ENCODE measurements around the gene CNBD2.
"Not testable (repeated sequence)": the region's sequence is repeated elsewhere in the genome, so short reads cannot be mapped to it uniquely, and the experiment has no call there.

The CNBD2 gene

GRCh38 chr20:35953387-35954199 is 14.8 kb upstream of the CNBD2 start:
- TF ChIP-seq POLR2A (IDR thresholded peaks at IDR 0.05; ENCODE audit: low read depth, low read length): no peak; the same call in 1 of the 2 replicates
- TF ChIP-seq POLR2AphosphoS5 (IDR thresholded peaks at IDR 0.05; ENCODE audit: low read depth, low read length): no peak; the same call in 1 of the 2 replicates
- TF ChIP-seq TAF1 (IDR thresholded peaks at IDR 0.05; ENCODE audit: borderline replicate concordance, low read depth, low read length): no peak
- FAIRE-seq (peak; percentile 30), DNase-seq (ENCODE audit: insufficient read length) (peak; percentile 40)

GRCh38 chr20:35954200-35954906 is 14.0 kb upstream of the CNBD2 start, which contains the start of gene SCAND1:
Gene SCAND1, minus strand, starts transcription at chr20:35954502. Its CDS starts 218 bp downstream, at chr20:35954284.
- peak; percentile 85 for TF ChIP-seq TAF1 (IDR thresholded peaks at IDR 0.05; ENCODE audit: borderline replicate concordance, low read depth, low read length)
- TF ChIP-seq POLR2AphosphoS5 (IDR thresholded peaks at IDR 0.05; ENCODE audit: low read depth, low read length): peak; percentile 96
- peak; percentile 97 for TF ChIP-seq POLR2A (IDR thresholded peaks at IDR 0.05; ENCODE audit: low read depth, low read length)
- DNase-seq (ENCODE audit: insufficient read length) (peak; percentile 89), FAIRE-seq (peak; percentile 97)

GRCh38 chr20:35954907-35955251 is 13.5 kb upstream of the CNBD2 start:
- DNase-seq (ENCODE audit: insufficient read length) (no peak), FAIRE-seq (no peak)
- TF ChIP-seq POLR2A (IDR thresholded peaks at IDR 0.05; ENCODE audit: low read depth, low read length) (no peak), TAF1 (IDR thresholded peaks at IDR 0.05; ENCODE audit: borderline replicate concordance, low read depth, low read length) (no peak), POLR2AphosphoS5 (IDR thresholded peaks at IDR 0.05; ENCODE audit: low read depth, low read length) (no peak)

- no peak for FAIRE-seq
- TF ChIP-seq POLR2AphosphoS5 (IDR thresholded peaks at IDR 0.05; ENCODE audit: low read depth, low read length): no peak
- TF ChIP-seq POLR2A (IDR thresholded peaks at IDR 0.05; ENCODE audit: low read depth, low read length): no peak
- no peak for TF ChIP-seq TAF1 (IDR thresholded peaks at IDR 0.05; ENCODE audit: borderline replicate concordance, low read depth, low read length)
- DNase-seq (ENCODE audit: insufficient read length): no peak
Observed at GRCh38 chr20:35956616-35957015, 11.8 kb upstream of the CNBD2 start.

- DNase-seq (ENCODE audit: insufficient read length); FAIRE-seq: not testable (repeated sequence)
Observed at GRCh38 chr20:35959291-35959690, 9.1 kb upstream of the CNBD2 start.

GRCh38 chr20:35963878-35964277 is 4.5 kb upstream of the CNBD2 start:
- TF ChIP-seq POLR2A (IDR thresholded peaks at IDR 0.05; ENCODE audit: low read depth, low read length): no peak
- FAIRE-seq (no peak), DNase-seq (ENCODE audit: insufficient read length) (no peak)

GRCh38 chr20:35968930-35969329 is 540 bp downstream of the CNBD2 start:
- DNase-seq (ENCODE audit: insufficient read length) (no peak), FAIRE-seq (no peak)
- TF ChIP-seq TAF1 (IDR thresholded peaks at IDR 0.05; ENCODE audit: borderline replicate concordance, low read depth, low read length) (no peak), POLR2AphosphoS5 (IDR thresholded peaks at IDR 0.05; ENCODE audit: low read depth, low read length) (no peak), POLR2A (IDR thresholded peaks at IDR 0.05; ENCODE audit: low read depth, low read length) (no peak)

- no peak for DNase-seq (ENCODE audit: insufficient read length)
- FAIRE-seq: no peak
- TF ChIP-seq POLR2AphosphoS5 (IDR thresholded peaks at IDR 0.05; ENCODE audit: low read depth, low read length) (no peak), TAF1 (IDR thresholded peaks at IDR 0.05; ENCODE audit: borderline replicate concordance, low read depth, low read length) (no peak), POLR2A (IDR thresholded peaks at IDR 0.05; ENCODE audit: low read depth, low read length) (no peak)
Observed at GRCh38 chr20:35971981-35972380, 3.6 kb downstream of the CNBD2 start.

- FAIRE-seq (no peak), DNase-seq (ENCODE audit: insufficient read length) (no peak)
- no peak for TF ChIP-seq TAF1 (IDR thresholded peaks at IDR 0.05; ENCODE audit: borderline replicate concordance, low read depth, low read length)
- no peak for TF ChIP-seq POLR2AphosphoS5 (IDR thresholded peaks at IDR 0.05; ENCODE audit: low read depth, low read length)
- TF ChIP-seq POLR2A (IDR thresholded peaks at IDR 0.05; ENCODE audit: low read depth, low read length): no peak
Observed at GRCh38 chr20:35972462-35972861, 4.1 kb downstream of the CNBD2 start.

GRCh38 chr20:35974256-35974655 is 5.9 kb downstream of the CNBD2 start:
- DNase-seq (ENCODE audit: insufficient read length) (no peak), FAIRE-seq (no peak)
- TF ChIP-seq POLR2A (IDR thresholded peaks at IDR 0.05; ENCODE audit: low read depth, low read length) (no peak), TAF1 (IDR thresholded peaks at IDR 0.05; ENCODE audit: borderline replicate concordance, low read depth, low read length) (no peak), POLR2AphosphoS5 (IDR thresholded peaks at IDR 0.05; ENCODE audit: low read depth, low read length) (no peak)

- no peak for DNase-seq (ENCODE audit: insufficient read length)
- FAIRE-seq: no peak
- TF ChIP-seq POLR2A (IDR thresholded peaks at IDR 0.05; ENCODE audit: low read depth, low read length) (no peak), POLR2AphosphoS5 (IDR thresholded peaks at IDR 0.05; ENCODE audit: low read depth, low read length) (no peak), TAF1 (IDR thresholded peaks at IDR 0.05; ENCODE audit: borderline replicate concordance, low read depth, low read length) (no peak)
Observed at GRCh38 chr20:35975576-35976373, 7.4 kb downstream of the CNBD2 start.

Data from GM12892 (cell line).